ENCODE measurements around the gene MTMR3. TPM values are rescaled to one million over a fixed set of nuclear protein-coding genes. Genes with fewer than 3 reads are reported as not detected.

MTMR3 gene
- total RNA-seq, 1 experiment from 2014 or later: 27.0 TPM

DNA sequence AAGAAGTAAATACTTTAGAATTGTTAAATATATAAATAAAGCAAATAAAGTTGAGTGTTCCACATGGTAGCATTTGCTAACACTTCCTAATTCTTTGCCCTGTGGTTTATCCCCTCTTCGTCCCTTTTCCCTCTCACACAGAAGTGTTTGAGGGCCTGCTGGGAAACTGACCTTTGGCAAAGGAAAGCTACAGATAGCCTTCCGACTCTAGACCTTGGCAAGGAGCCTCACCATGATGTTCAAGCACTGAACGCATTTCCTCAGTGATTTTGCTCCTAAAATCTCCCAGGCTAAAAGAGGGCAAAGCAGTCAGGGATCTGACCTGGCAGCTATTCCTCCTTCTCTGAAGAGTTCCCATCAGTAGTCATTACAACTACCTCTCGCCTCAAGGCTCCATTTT is 144.8 kb downstream of the MTMR3 start:
- CTCF ChIA-PET: no interaction called here

More for the DNA sequence above, 144.8 kb downstream of the MTMR3 start:
- Histone ChIP-seq H3K9me2 (ENCODE audit: insufficient read depth) (no peaks in the 10 kb centered on the region), H4K20me1 (ENCODE audit: insufficient read depth) (no peaks in the 10 kb centered on the region), H2AFZ (ENCODE audit: low read depth, low read length, poor library complexity, severe bottlenecking) (no peak overlapping the region), H3K27ac (ENCODE audit: low read depth, low read length) (no peak overlapping the region), H3K4me2 (ENCODE audit: low read length) (no peak overlapping the region), H3K4me3 (replicated peaks in 1 of 2; ENCODE audit: low read depth in 1 of 2, low read length in 2 of 2) (no peak overlapping the region), H3K79me2 (ENCODE audit: insufficient read depth, low read length) (no peaks in the 10 kb centered on the region), H3K27me3 (ENCODE audit: insufficient read depth, low read length) (no peaks in the 10 kb centered on the region), H3K36me3 (ENCODE audit: control insufficient read depth in 1 of 2, insufficient read depth in 2 of 2, low read length in 2 of 2) (peaks cover 2 to 4% of the 10 kb centered on the region in 2 experiments; a peak in 2 of 4 replicates), H3K4me1 (ENCODE audit: control insufficient read depth in 1 of 2, insufficient read depth in 2 of 2, low read length in 2 of 2) (peaks cover 10 to 14% of the 10 kb centered on the region in 2 experiments), H3K9ac (ENCODE audit: low read length) (no peak overlapping the region), H3K9me3 (ENCODE audit: control insufficient read depth in 1 of 2, insufficient read depth in 1 of 2, low read depth in 1 of 2, low read length in 2 of 2) (no peaks in the 10 kb centered on the region)
- ATAC-seq (no peak), DNase-seq (ENCODE audit: low read depth, low spot score) (no peak)
- POLR2A ChIA-PET: no interaction called here
- intact Hi-C loops (cut with micrococcal nuclease): no loop called here
- RAD21 ChIA-PET (ENCODE audit: low non-redundant PET in 1 of 2, low total read pairs in 2 of 2, uncharacterized antibody in 2 of 2, unreplicated experiment in 2 of 2): interaction anchor here in 1 of 2 experiments (0.6 kb wide), 1 partner anchor 576 kb away, joined by 3 read pairs; no protein-coding TSS in a partner anchor
- TF ChIP-seq, protein P1, sequence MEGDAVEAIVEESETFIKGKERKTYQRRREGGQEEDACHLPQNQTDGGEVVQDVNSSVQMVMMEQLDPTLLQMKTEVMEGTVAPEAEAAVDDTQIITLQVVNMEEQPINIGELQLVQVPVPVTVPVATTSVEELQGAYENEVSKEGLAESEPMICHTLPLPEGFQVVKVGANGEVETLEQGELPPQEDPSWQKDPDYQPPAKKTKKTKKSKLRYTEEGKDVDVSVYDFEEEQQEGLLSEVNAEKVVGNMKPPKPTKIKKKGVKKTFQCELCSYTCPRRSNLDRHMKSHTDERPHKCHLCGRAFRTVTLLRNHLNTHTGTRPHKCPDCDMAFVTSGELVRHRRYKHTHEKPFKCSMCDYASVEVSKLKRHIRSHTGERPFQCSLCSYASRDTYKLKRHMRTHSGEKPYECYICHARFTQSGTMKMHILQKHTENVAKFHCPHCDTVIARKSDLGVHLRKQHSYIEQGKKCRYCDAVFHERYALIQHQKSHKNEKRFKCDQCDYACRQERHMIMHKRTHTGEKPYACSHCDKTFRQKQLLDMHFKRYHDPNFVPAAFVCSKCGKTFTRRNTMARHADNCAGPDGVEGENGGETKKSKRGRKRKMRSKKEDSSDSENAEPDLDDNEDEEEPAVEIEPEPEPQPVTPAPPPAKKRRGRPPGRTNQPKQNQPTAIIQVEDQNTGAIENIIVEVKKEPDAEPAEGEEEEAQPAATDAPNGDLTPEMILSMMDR (IDR thresholded peaks at IDR 0.05 in 2 of 3, conservative IDR thresholded peaks at IDR 0.05 in 1 of 3; ENCODE audit: borderline replicate concordance in 1 of 3, insufficient read depth in 1 of 3, low read depth in 2 of 3, low read length in 2 of 3): no peak
- TF ChIP-seq SP1 (IDR thresholded peaks at IDR 0.05; ENCODE audit: low read depth) (no peak), CEBPB (IDR thresholded peaks at IDR 0.05; ENCODE audit: low read depth) (no peak), CBX3 (IDR thresholded peaks at IDR 0.05; ENCODE audit: low read depth) (no peak), EGR1 (IDR thresholded peaks at IDR 0.05; ENCODE audit: low read depth) (no peak), RAD21 (IDR thresholded peaks at IDR 0.05; ENCODE audit: low read depth) (no peak), TCF7L2 (IDR thresholded peaks at IDR 0.05; ENCODE audit: borderline replicate concordance, extremely low read depth, insufficient read depth, insufficient read length) (no peak), EZH2 (IDR thresholded peaks at IDR 0.05) (no peak), YY1 (IDR thresholded peaks at IDR 0.05; ENCODE audit: extremely low read depth, insufficient replicate concordance, low read depth, low read length) (no peak), POLR2AphosphoS5 (IDR thresholded peaks at IDR 0.05; ENCODE audit: low read depth, low read length) (no peak), ELF1 (IDR thresholded peaks at IDR 0.05; ENCODE audit: borderline replicate concordance, low read depth) (no peak)
- TF ChIP-seq, protein P2, sequence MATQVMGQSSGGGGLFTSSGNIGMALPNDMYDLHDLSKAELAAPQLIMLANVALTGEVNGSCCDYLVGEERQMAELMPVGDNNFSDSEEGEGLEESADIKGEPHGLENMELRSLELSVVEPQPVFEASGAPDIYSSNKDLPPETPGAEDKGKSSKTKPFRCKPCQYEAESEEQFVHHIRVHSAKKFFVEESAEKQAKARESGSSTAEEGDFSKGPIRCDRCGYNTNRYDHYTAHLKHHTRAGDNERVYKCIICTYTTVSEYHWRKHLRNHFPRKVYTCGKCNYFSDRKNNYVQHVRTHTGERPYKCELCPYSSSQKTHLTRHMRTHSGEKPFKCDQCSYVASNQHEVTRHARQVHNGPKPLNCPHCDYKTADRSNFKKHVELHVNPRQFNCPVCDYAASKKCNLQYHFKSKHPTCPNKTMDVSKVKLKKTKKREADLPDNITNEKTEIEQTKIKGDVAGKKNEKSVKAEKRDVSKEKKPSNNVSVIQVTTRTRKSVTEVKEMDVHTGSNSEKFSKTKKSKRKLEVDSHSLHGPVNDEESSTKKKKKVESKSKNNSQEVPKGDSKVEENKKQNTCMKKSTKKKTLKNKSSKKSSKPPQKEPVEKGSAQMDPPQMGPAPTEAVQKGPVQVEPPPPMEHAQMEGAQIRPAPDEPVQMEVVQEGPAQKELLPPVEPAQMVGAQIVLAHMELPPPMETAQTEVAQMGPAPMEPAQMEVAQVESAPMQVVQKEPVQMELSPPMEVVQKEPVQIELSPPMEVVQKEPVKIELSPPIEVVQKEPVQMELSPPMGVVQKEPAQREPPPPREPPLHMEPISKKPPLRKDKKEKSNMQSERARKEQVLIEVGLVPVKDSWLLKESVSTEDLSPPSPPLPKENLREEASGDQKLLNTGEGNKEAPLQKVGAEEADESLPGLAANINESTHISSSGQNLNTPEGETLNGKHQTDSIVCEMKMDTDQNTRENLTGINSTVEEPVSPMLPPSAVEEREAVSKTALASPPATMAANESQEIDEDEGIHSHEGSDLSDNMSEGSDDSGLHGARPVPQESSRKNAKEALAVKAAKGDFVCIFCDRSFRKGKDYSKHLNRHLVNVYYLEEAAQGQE (IDR thresholded peaks at IDR 0.05; ENCODE audit: low read depth): no peak
- BruUV-seq (replicated peaks): no TSS peak

Data from HCT116 (cell line).